SK-N-SH (cell line): Measurements from ENCODE around the gene ATP8B3. TPM values are rescaled to one million over a fixed set of nuclear protein-coding genes. Genes with fewer than 3 reads are reported as not detected.

Experiments used
- CTCF ChIA-PET: fragments of 300-600, 350-600 bp; formaldehyde crosslinking; extraction: SDS; loops from one replicate; lab custom pipeline; 2021; lab: Yijun Ruan, JAX
- POLR2A ChIA-PET: fragments of 350-600 bp; sonication (Branson Sonifier 250); formaldehyde crosslinking; extraction: SDS; loops from one replicate; lab custom pipeline; 2020; ENCODE audit warnings: antibody characterized with exemption, inconsistent platforms; lab: Yijun Ruan, JAX
- DNase-seq: peaks from one replicate; pipeline ENCODE4 v3.0.0; 2012
- H2AFZ ChIP-seq: fragments of 200-600 bp; sonication (generic); 2 replicates; pipeline ENCODE4 v1.8.1; 2016; ENCODE audit warnings: antibody characterized with exemption, mild to moderate bottlenecking, low read depth
- H3F3A ChIP-seq: fragments of 200-600 bp; sonication (generic); replicated peaks from 2 replicates; pipeline ENCODE3; 2016; ENCODE audit warnings: antibody characterized with exemption, mild to moderate bottlenecking; ENCODE audit not compliant: insufficient read depth
- H3K27ac ChIP-seq, 2 experiments: fragments of 200-500 bp in 1 of 2; fragments of 200-600 bp in 1 of 2; sonication (Bioruptor generic) in 1 of 2; sonication (generic), shearing (Covaris generic) in 1 of 2; 2 replicates each; pipeline versions ENCODE4 v1.5.1 to v1.6.1; 2014 to 2016; ENCODE audit warnings: low read depth in 2 of 2, inconsistent platforms in 1 of 2, low read length in 1 of 2, mild to moderate bottlenecking in 1 of 2, mixed read lengths in 1 of 2
- H3K27me3 ChIP-seq: fragments of 200-600 bp; sonication (generic), shearing (Covaris generic); 2 replicates; pipeline ENCODE4 v1.6.1; 2016; ENCODE audit warnings: mixed run types; ENCODE audit not compliant: insufficient read depth
- H3K36me3 ChIP-seq, 2 experiments: fragments of 200-500 bp in 1 of 2; fragments of 200-600 bp in 1 of 2; sonication (Bioruptor generic) in 1 of 2; sonication (generic) in 1 of 2; replicated peaks in 1 of 2; 2 replicates each; pipeline versions ENCODE3 to v1.5.1; 2014 to 2016; ENCODE audit warnings: low read length in 1 of 2, mild to moderate bottlenecking in 1 of 2; ENCODE audit not compliant: insufficient read depth in 2 of 2, control insufficient read depth in 1 of 2
- H3K4me1 ChIP-seq, 2 experiments: fragments of 200-500 bp in 1 of 2; fragments of 200-600 bp in 1 of 2; sonication (Bioruptor generic) in 1 of 2; sonication (generic), shearing (Covaris generic) in 1 of 2; 2 replicates each; pipeline versions ENCODE4 v1.5.1 to v1.6.1; 2014 to 2016; ENCODE audit warnings: low read depth in 1 of 2, low read length in 1 of 2, mixed run types in 1 of 2; ENCODE audit not compliant: insufficient read depth in 2 of 2, control insufficient read depth in 1 of 2
- H3K4me2 ChIP-seq: fragments of 200-600 bp; sonication (generic), shearing (Covaris generic); 2 replicates; pipeline ENCODE4 v1.6.1; 2017; ENCODE audit warnings: mixed run types
- H3K4me3 ChIP-seq, 2 experiments: fragments of 200-500 bp in 1 of 2; fragments of 200-600 bp in 1 of 2; sonication (Bioruptor generic) in 1 of 2; sonication (generic), shearing (Covaris generic) in 1 of 2; 2 replicates each; pipeline versions ENCODE4 v1.5.1 to v1.8.1; 2014 to 2016; ENCODE audit warnings: low read depth in 2 of 2, inconsistent platforms in 1 of 2, low read length in 1 of 2, mild to moderate bottlenecking in 1 of 2, mixed read lengths in 1 of 2, moderate library complexity in 1 of 2
- H3K79me2 ChIP-seq: fragments of 200-600 bp; sonication (generic); 2 replicates; pipeline ENCODE4 v1.8.1; 2017; ENCODE audit warnings: mild to moderate bottlenecking; ENCODE audit not compliant: insufficient read depth
- H3K9ac ChIP-seq: fragments of 200-600 bp; sonication (generic); 2 replicates; pipeline ENCODE4 v1.6.1; 2017; ENCODE audit warnings: mixed run types
- H3K9me2 ChIP-seq: fragments of 200-600 bp; sonication (generic); 2 replicates; pipeline ENCODE4 v1.6.1; 2017; ENCODE audit warnings: mixed run types
- H3K9me3 ChIP-seq: fragments of 200-600 bp; sonication (generic); 2 replicates; pipeline ENCODE4 v1.6.1; 2017; ENCODE audit warnings: mixed run types, mild to moderate bottlenecking, moderate library complexity
- H4K20me1 ChIP-seq: fragments of 200-600 bp; sonication (generic); 2 replicates; pipeline ENCODE4 v1.6.1; 2017; ENCODE audit warnings: mild to moderate bottlenecking, mixed run types; ENCODE audit not compliant: insufficient read depth
- CHD2 ChIP-seq: fragments of 150-350 bp; IDR thresholded peaks from 2 replicates; pipeline ENCODE4 v1.6.1; 2018; ENCODE audit warnings: low read length; ENCODE audit not compliant: partially characterized antibody
- CTCF ChIP-seq: fragments of 200-600 bp; sonication (generic); IDR thresholded peaks from 2 replicates; pipeline ENCODE4 v1.6.1; 2017; ENCODE audit warnings: antibody characterized with exemption, mild to moderate bottlenecking, moderate library complexity
- EZH2phosphoT487 ChIP-seq: fragments of 200-600 bp; sonication (generic); IDR thresholded peaks from 2 replicates; pipeline ENCODE4 v1.6.1; 2017; ENCODE audit warnings: low read depth, mixed run types, mild to moderate bottlenecking, antibody characterized with exemption, moderate library complexity, borderline replicate concordance
- GABPA ChIP-seq: IDR thresholded peaks from 2 replicates; pipeline ENCODE4 v1.4.0; 2012; ENCODE audit warnings: low read depth, mild to moderate bottlenecking
- IRF3 ChIP-seq: fragments of 150-350 bp; IDR thresholded peaks from 2 replicates; pipeline ENCODE4 v1.6.1; 2016; ENCODE audit warnings: mild to moderate bottlenecking, low read depth, low read length
- MAX ChIP-seq: IDR thresholded peaks from 2 replicates; pipeline ENCODE4 v1.4.0; 2012; ENCODE audit warnings: low read depth
- NFIC ChIP-seq: IDR thresholded peaks from 2 replicates; pipeline ENCODE4 v1.4.0; 2012; ENCODE audit warnings: borderline replicate concordance
- NRF1 ChIP-seq: IDR thresholded peaks from 2 replicates; pipeline ENCODE4 v1.6.1; 2012; ENCODE audit warnings: low read depth, mild to moderate bottlenecking, low read length
- RCOR1 ChIP-seq: fragments of 150-350 bp; IDR thresholded peaks from 2 replicates; pipeline ENCODE4 v1.6.1; 2017; ENCODE audit warnings: antibody characterized with exemption, low read length
- SIN3A ChIP-seq: IDR thresholded peaks from 2 replicates; pipeline ENCODE4 v1.6.1; 2012; ENCODE audit warnings: low read depth, mild to moderate bottlenecking, low read length, moderate library complexity, borderline replicate concordance
- TEAD4 ChIP-seq: IDR thresholded peaks from 2 replicates; pipeline ENCODE4 v1.4.0; 2012; ENCODE audit warnings: mild to moderate bottlenecking, borderline replicate concordance; ENCODE audit not compliant: insufficient read depth
- USF1 ChIP-seq: IDR thresholded peaks from 2 replicates; pipeline ENCODE4 v1.4.0; 2012; ENCODE audit warnings: low read depth, borderline replicate concordance
- USF2 ChIP-seq: fragments of 150-350 bp; IDR thresholded peaks from 2 replicates; pipeline ENCODE4 v1.6.1; 2017; ENCODE audit warnings: antibody characterized with exemption, low read length, low read depth, borderline replicate concordance
- YY1 ChIP-seq: IDR thresholded peaks from 2 replicates; pipeline ENCODE4 v1.4.0; 2012; ENCODE audit warnings: low read depth, mild to moderate bottlenecking
- ZBTB33 ChIP-seq: IDR thresholded peaks from 2 replicates; pipeline ENCODE4 v1.4.0; 2012; ENCODE audit warnings: low read depth, borderline replicate concordance
- WGBS: methylation state at CpG from one replicate; pipeline ENCODE4 v1.1.6; 2017; ENCODE audit warnings: low lambda C conversion rate; 5-methylcytosine and 5-hydroxymethylcytosine counted together
- polyA plus RNA-seq, 3 experiments: library from polyadenylated mRNA; depleted of rRNA; stranded (reverse); fragments of >200 nt; gene quantifications; 2 replicates each; pipeline ENCODE4 v1.2.3, GENCODE V29; 2012

The ATP8B3 gene
- polyA plus RNA-seq, 1 of the 3 experiments (the other 2 are of a cell fraction), result 8.0 TPM

GRCh38 chr19:1757468-1758230, 54.4 kb downstream of the ATP8B3 start:
- no peak overlapping the region for H3K4me3 ChIP-seq
- no peak overlapping the region for H3K27ac ChIP-seq
- TF ChIP-seq USF1, result no peak
- no peak for TF ChIP-seq MAX
- no peak for TF ChIP-seq ZBTB33
- no peak for TF ChIP-seq TEAD4
- no peak for TF ChIP-seq CHD2
- TF ChIP-seq GABPA, result no peak
- TF ChIP-seq RCOR1, result no peak
- TF ChIP-seq EZH2phosphoT487, result no peak
- TF ChIP-seq USF2, result no peak
- no peak for TF ChIP-seq NRF1
- no peak for TF ChIP-seq IRF3
- TF ChIP-seq NFIC, result no peak
- no peak for TF ChIP-seq YY1
- no peak for TF ChIP-seq SIN3A
- TF ChIP-seq CTCF, result no peak
- ChIA-PET POLR2A (no interaction called here), CTCF (interaction anchor here (1.4 to 4.2 kb wide), 3 partner anchors 9 to 212 kb away, joined by 4 to 20 read pairs (median 6); no protein-coding TSS in a partner anchor)
- H3K36me3 ChIP-seq, result no peaks in the 10 kb centered on the region
- H3K79me2 ChIP-seq, result no peaks in the 10 kb centered on the region
- H3F3A ChIP-seq, result no peaks in the 10 kb centered on the region
- WGBS, result under 1% methylated on average over 28 of the region's 86 CpGs
- no peak overlapping the region for H3K9ac ChIP-seq
- H3K4me1 ChIP-seq, result no peaks in the 10 kb centered on the region
- no peaks in the 10 kb centered on the region for H3K9me2 ChIP-seq
- H4K20me1 ChIP-seq, result peaks cover 27% of the 10 kb centered on the region
- DNase-seq, result no peak
- no peaks in the 10 kb centered on the region for H3K9me3 ChIP-seq
- no peak overlapping the region for H3K4me2 ChIP-seq
- H3K27me3 ChIP-seq, result peaks cover 86% of the 10 kb centered on the region
- H2AFZ ChIP-seq, result no peak overlapping the region
